Ovary (tissue), 3 donors: Measurements from ENCODE around the gene LGR4.

Source experiments
- CTCF ChIP-seq, 3 donors: fragments of 450-650 bp in 2 of 3; fragments of 200-600 bp in 1 of 3; IDR thresholded peaks; one replicate each; pipeline versions ENCODE4 v1.5.1 to v1.8.0; 2016 to 2022; ENCODE audit warnings: antibody characterized with exemption in 3 of 3, mild to moderate bottlenecking in 1 of 3
- POLR2A ChIP-seq: fragments of 450-650 bp; IDR thresholded peaks from one replicate; pipeline ENCODE4 v1.6.1; 2017; ENCODE audit warnings: antibody characterized with exemption, mild to moderate bottlenecking, moderate library complexity
- donor health status: DM: no; HTN: no; CAD: no.

- TF ChIP-seq CTCF (IDR thresholded peaks at IDR 0.05) (no peak), POLR2A (no peak)
Observed at GRCh38 chr11:27507557-27508322, 35.1 kb upstream of the LGR4 start.
